Stimulated activated CD4-positive, alpha-beta T cell treated with anti-CD3 and anti-CD28 coated beads, Interleukin-2, amount 100 ng/mL, for 24 hours (primary cell): ENCODE measurements around the gene CDH23.

Experiments
- DNase-seq, 2 donors: peaks; one replicate each; pipeline ENCODE4 v3.0.0-alpha.2; 2020

The CDH23 gene

GRCh38 chr10:71696628-71697326, 300.1 kb downstream of the CDH23 start:
- peak; percentile 74 to 80 for DNase-seq

- DNase-seq: peak; percentile 52 to 54
Observed at GRCh38 chr10:71697938-71698709, 301.4 kb downstream of the CDH23 start.

- DNase-seq: no peak
Observed at GRCh38 chr10:71698737-71699136, 302.0 kb downstream of the CDH23 start.

GRCh38 chr10:71700731-71701368, 304.1 kb downstream of the CDH23 start:
- no peak for DNase-seq

- DNase-seq: no peak
Observed at GRCh38 chr10:71701496-71702132, 304.9 kb downstream of the CDH23 start.

GRCh38 chr10:71703577-71703976, 306.9 kb downstream of the CDH23 start:
- DNase-seq: no peak

GRCh38 chr10:71704816-71705215, 308.1 kb downstream of the CDH23 start:
- no peak for DNase-seq

- DNase-seq: no peak
Observed at GRCh38 chr10:71705582-71705981, 308.9 kb downstream of the CDH23 start.

GRCh38 chr10:71706216-71707121, 309.7 kb downstream of the CDH23 start:
- no peak for DNase-seq

GRCh38 chr10:71707240-71707789, 310.6 kb downstream of the CDH23 start:
- no peak for DNase-seq

- peak; percentile 77 to 78 for DNase-seq
Observed at GRCh38 chr10:71708301-71708703, 311.6 kb downstream of the CDH23 start.

GRCh38 chr10:71708897-71709882, 312.5 kb downstream of the CDH23 start:
- DNase-seq: no peak

- DNase-seq: no peak
Observed at GRCh38 chr10:71710519-71710918, 313.8 kb downstream of the CDH23 start.

- no peak for DNase-seq
Observed at GRCh38 chr10:71711052-71711623, 314.4 kb downstream of the CDH23 start.

GRCh38 chr10:71712170-71712569, 315.4 kb downstream of the CDH23 start:
- no peak for DNase-seq

GRCh38 chr10:71712572-71713134, 315.9 kb downstream of the CDH23 start:
- peak; percentile 31 to 34 for DNase-seq

GRCh38 chr10:71713135-71714030, 316.7 kb downstream of the CDH23 start:
- peak; percentile 45 to 48 for DNase-seq

GRCh38 chr10:71714031-71714410, 317.3 kb downstream of the CDH23 start:
- no peak for DNase-seq

- no peak for DNase-seq
Observed at GRCh38 chr10:71714592-71714991, 317.9 kb downstream of the CDH23 start.
